ENCODE data around the gene CDH23.

Gene CDH23

DNA sequence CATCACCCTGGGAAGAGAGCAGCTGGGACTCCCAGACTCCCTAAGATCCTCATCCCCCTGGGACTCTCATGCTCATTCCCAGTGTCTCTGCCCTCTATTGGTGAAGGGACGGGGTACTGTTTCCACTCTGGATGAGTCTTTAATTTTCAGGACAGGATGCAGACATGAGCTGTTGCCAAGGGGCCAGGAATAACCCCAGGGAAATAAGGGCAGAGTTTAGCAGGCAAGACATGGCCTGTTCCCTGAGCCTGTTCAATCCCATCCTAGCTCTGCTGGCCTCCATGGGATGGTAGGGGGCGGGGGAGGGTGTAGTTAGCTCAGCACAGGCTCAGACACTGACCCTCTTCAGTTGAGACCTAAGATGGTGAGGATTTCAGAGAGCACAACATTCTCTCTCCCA lies 308.9 kb downstream of the CDH23 start:
- DNase-seq (ENCODE audit: low read depth, low spot score): no peak

DNA sequence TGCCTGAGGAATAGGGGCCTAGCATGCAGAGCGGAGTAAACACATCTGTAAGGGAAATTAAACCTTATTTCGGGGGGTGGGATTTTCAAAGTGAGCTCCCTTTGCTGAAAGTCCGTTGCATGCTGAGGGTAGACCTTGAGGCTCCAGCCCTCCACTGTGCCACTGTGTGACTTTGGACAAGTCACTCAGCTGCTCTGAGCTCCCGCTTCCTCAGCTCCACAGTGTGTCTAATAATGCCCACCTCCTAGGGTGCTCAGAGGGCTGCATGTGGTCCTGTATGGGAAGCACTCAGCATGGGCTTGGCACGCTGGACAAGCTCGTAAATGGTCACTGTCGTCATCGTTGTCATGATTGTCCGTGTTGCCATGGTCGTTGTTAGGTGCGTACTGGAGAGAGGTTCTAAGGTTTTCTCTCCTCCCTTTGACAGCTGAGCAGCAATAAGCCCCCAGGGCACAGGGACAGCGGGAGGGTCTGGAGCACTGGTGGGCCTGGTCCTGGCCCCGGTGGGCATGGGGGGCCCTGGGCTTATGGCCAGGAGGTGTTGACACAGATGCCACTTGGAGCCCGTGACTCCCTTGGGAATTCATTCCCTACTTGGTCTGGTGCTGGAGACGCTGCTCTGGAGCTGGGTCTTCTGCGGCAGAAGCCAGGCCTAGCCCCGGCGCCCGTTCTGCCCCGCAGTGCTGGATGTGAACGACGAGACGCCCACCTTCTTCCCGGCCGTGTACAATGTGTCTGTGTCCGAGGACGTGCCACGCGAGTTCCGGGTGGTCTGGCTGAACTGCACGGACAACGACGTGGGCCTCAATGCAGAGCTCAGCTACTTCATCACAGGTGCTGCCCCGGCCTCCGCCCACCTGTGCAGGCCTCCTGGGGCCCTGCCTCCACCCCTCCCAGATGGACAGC lies 309.7 kb downstream of the CDH23 start:
- DNase-seq (ENCODE audit: low read depth, low spot score): no peak

DNA sequence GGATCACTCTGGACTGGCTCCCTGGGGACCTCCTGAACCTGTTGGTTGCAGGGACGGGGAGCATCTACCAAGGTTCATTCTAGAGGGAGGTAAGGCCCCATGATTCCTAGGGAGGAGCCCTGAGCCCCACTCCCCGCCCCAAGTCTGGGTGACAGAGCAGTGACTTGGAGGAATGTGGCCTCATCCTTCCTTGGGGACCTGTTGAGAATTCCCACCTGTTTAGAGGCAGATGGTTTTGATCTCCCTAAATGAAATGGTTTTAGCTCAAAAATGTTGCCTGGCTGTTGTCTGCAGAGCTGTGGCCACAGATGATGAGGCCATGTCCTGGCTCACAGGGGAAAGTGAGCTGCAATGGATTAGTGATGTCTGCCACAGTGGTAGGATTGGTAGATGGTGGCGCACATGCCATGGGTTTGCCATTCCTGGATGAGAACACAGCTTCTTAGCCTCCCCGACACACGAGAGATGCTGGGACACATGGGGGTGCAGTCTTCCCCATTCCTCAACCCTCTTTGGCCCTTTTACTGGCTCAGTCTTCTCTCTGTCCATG lies 310.6 kb downstream of the CDH23 start:
- no peak for DNase-seq (ENCODE audit: low read depth, low spot score)

DNA sequence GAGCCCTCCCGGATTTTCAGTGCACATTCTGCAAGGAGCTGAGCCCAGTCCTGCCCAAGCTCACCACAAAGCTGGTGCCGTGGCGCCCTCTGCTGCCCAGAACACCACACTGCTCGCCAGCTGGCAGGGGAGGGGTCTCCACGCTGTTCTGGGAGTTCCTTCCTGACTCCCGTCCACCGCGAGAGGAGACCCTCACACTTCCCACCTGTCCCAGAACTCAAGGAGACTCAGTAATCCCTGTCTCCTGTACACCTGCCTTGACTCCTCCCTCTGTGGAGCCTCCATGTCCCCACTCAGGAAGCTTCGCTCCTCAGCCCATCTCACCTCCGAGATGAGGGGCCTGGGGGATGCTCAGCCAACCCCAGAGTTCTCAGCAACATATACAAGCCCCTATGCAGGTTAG lies 311.6 kb downstream of the CDH23 start:
- no peak for DNase-seq (ENCODE audit: low read depth, low spot score)

DNA sequence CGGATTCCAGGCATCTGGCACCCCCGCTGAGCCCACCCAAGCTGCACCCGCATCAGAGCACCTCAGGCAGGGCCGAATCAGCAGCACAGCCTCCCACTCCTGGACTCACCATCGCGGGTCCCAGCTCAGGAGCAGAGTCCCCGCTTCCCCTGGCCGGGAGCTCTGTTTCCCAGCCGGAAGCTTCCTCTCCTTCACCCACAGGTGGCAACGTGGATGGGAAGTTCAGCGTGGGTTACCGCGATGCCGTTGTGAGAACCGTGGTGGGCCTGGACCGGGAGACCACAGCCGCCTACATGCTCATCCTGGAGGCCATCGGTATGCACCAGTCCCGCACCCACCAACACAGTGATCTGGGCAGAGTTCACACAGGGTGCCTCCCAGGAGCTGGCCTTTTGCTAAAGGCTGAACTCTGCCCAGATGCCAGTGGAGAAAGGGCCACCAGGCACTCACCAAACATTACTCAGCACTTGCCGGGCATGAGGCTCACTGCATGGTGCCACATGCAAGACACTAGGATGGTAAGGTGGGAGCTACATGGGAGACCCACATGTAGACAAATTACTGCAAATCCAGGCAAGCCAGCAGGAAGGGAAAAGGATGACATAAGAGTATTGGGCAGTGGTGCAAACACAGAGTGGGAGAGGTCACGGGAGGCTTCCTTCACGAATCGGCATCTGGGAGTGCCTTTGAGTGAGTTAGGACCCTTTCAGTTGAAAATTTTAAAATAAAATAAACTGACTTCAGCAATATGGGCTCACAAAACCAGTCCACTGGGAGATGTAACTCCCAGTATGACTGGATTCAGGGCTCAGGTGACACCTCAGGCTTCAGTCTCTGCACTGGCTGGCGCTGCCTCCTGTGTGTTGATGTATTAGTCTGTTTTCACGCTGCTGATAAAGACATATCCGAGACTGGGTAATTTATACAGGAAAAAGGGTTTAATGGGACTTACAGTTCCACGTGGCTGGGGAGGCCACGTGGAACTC lies 312.5 kb downstream of the CDH23 start:
- no peak for DNase-seq (ENCODE audit: low read depth, low spot score)

DNA sequence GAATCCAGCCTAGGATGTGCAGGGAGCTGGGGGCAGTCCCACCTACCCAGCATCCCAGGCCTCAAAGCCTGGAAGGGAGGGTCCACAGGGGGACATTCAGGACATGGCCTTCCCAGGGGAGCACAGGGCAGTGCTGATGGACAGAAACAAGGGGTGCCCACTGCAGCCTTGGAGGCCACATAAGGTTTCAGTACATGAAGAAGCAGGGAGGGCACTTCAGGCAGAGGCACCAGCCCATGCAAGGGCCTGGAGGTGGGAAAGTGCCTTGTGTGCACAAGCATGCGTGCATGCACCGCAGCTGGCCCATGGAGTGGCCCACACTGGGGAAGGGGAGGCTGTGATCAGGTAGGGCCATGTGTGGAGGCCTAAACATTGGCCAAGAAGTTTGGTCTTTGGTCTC lies 313.8 kb downstream of the CDH23 start:
- no peak for DNase-seq (ENCODE audit: low read depth, low spot score)

DNA sequence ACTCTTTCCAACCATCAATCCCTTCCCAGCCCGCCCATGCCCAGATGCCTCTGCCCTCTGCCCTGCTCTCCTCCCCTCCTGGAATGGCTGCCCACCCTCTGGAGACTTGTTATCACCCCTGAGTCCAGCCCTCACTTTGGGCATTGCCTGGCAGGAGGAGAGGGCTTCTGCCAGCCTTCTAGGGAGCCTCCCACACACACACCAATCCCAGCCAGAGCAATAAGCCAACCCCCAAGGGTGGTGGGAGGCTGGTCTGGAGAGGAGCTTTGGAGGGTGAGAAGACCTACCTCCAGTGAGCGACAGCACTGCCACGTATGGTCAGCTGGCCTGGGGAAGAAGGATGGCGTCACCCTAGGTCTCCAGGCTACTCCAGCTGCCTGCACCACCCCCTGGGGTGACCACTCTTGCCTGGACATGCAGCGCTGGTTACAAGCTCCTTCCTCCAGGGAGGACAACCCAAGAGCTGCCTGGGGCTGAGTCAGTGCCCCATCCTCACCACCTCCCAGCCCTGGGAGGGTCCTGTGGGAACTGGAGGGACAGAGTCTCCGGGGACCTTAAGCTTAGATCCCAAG lies 314.4 kb downstream of the CDH23 start:
- no peak for DNase-seq (ENCODE audit: low read depth, low spot score)

DNA sequence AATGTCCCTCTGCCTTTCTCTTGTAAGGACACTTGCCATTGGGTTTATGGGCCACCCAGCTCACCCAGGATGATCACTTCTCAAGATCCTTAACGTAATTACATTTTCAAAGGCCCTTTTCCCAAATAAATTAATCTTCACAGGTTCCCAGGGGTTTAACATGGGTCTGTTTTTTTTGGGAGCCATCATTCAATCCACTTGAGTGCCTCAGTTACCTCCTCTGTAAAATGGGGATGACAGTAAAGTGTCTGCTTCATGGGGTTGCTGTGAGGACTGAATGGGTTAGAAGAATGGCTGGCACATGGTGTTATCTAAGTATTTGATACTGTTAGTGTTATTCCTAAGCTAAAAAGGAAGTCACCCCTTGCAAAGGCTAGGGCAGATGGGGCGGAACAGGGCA lies 315.4 kb downstream of the CDH23 start:
- DNase-seq (ENCODE audit: low read depth, low spot score): no peak

DNA sequence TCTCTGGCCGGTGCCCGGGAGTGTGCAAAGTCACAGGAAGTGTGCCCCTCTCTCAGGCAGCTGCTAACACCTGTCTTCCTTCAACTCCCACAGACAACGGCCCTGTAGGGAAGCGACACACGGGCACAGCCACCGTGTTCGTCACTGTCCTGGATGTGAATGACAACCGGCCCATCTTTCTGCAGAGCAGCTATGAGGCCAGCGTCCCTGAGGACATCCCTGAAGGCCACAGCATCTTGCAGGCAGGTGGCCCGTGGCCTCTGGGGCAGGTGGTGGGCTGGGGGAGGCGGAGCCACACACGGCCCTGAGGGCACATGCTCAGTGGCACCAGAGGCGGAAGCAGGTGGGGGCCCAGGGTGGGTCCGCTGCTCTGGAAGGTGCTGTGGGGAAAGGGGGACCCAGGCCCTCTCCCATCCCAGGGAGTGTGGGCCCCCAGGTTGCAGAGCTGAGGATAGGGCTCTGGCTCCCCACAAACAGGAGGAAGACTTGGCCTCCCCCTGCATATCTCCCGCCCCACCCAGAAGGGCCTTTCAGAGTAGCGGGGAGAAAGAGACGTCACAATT lies 315.9 kb downstream of the CDH23 start:
- no peak for DNase-seq (ENCODE audit: low read depth, low spot score)

DNA sequence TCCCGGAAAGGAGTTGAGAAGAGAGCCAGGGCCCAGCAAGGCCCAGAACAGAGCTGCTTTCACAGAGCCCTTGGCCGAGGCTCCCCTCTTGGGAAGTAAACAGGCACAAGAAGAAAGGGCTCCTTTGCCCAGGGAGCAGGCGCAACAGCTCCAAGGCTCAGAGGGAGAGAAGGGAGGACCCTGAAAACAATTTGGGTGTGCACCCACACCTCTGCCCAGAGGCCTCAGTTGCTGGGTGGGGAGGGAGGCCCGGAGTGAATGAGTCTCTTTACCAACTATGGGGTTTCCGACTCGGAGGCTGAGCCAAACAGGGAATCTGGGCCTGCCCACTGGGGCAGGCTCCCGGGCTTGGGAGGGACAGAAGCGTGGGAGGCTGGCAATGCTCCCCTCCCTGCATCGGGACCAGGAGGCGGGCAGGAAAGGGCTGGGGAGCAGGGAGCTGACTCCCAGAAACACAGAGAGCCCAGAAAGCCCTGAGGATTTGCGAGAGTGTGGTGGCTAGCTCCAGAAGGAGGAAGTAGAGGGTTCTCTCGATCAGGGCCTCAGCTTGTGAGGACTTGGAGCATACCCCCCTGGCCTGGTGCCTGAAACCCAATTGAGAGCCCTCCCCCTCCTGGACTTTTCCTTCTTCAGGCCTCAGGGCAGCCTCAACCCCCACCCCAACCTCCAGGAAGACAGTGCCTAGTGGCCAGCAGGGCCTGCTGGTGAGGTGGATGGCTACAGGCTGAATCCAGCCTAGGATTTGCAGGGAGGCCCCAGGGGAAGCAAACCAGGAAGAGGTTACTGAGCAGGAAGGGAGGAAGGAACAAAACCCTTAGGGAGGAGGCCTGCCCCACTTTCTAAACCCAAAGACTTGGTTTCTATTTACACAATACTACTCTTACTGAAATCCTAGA lies 316.7 kb downstream of the CDH23 start:
- DNase-seq (ENCODE audit: low read depth, low spot score): no peak

DNA sequence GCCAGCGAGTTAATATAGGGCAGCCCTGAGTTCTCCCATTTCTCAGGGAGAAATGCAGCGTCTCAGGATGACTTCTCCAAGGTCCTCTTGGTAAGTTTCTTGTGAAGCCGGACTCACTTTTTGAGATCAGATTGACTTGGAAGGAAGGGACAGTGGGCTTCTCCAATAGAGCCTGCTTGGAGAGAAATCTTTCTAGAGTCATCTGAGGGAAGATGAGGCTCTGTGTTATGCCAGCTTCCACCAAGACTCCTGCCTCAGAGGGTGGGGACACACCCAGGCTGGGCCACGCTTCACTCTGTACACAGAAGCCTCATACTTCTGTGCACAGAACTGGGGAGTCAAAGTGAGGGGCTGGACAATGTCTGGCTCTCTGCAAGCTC lies 317.3 kb downstream of the CDH23 start:
- no peak for DNase-seq (ENCODE audit: low read depth, low spot score)

DNA sequence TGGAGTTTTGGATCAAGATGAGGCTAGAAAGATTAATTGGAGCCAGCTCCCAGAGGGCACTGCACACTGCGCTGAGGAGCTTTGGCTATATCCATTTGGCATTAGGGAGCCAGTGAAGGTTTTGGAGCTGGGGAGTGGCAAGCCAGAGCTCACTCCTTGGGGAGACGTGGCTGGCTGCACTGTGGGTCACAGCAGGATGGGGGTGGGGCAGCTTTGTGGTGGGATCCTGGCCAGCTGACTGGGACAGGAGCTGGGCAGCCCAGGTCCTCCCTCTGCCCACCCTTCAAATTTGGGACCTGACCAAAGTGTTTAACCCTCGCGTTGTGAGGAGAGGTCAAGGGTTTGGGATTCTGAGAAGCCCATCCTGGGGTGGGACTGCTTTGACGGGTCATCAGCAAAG lies 317.9 kb downstream of the CDH23 start:
- DNase-seq (ENCODE audit: low read depth, low spot score): no peak

DNA sequence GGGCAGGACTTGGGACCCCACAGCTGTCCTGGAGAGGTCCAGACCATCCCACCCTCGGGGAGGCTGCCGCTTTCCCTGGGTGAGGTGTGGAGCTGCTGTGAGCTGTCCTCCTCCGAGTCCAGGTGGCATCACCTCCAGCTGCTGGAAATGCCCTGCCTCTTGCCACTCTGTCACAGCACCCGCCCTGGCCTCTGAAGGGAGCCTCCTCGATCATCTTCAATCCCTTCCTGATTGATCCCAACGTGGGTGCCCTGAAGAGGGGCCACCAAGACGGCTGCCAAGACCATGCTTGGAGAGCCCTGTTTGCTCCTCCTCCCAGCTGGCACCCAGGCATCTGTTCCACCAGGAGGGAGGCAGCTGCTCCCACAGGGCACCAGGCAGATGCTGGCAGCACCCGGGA lies 318.3 kb downstream of the CDH23 start:
- no peak for DNase-seq (ENCODE audit: low read depth, low spot score)

DNA sequence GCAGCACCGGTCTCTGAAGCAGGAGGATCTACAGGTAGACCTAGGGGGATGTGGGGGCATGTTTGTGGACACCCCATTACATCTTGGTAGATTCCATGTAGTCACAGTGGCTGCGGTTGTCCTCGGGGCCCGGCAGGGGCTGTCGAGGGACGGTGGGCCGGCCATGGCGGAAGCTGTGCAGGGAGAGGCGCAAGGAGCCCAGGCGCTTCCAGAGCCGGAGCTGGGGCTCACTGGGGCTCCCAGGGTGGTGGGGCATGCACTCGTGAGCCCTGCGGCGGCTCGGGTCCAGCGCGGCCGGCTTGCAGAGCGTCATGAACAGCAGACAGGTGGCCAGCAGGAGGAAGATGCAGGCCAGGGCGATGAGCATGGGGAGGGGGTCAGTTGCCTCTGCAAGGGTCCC lies 319.1 kb downstream of the CDH23 start:
- DNase-seq (ENCODE audit: low read depth, low spot score): no peak

DNA sequence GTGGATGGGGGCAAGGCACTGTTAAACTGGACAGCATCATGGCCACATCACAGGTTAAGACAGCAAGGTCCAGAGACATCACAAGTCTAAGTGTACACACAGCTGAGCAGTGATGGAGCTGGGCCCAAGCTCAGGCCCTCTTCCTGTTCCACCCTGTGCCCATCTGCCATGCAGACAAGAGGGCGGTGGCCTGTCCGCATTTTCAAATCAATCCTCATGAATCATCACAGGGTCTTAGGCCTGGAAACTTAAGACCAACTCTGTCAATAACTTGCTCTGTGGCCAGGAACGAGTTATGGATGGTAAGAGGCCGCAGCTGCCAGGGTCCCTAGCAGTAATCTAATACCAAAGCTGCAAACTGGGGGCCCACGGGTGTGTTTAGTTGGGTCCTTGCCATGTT lies 319.7 kb downstream of the CDH23 start:
- no peak for DNase-seq (ENCODE audit: low read depth, low spot score)

DNA sequence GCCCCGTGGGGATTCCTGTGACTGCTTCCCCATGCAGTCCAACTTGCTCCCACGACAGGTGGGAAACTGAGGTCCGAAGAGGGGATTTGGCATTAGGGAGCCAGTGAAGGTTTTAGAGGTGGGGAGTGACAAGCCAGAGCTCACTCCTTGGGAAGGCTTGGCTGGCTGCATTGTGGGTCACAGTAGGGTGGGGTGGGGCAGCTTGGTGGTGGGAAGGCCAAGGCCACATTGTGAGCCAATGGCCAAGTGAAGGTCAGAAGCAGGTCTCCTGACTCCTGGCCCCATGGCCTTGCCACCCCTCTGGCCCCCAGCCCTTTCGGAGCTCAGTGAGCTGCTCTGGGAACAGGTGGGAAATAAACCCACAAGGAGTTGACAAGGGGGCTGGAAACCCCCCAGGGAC lies 320.3 kb downstream of the CDH23 start:
- no peak for DNase-seq (ENCODE audit: low read depth, low spot score)

DNA sequence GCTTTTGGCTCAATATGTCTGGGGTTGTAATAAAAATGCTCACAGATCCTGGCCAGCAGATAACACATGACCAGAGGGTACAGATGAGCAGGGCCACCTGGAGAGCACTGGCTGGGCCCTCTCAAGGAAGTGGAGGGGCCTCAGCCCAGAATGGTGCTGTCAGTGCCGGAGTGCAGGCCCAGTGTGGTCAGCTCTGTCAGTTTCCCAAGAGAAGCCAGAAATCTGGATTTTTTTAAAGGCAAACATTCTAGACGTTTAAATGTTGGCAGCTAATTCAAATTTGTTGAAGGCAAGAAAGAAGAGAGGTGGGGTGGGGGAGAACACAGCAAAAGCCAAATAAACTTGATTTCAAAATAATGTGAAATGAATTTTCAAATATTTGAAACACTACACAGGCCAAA lies 320.8 kb downstream of the CDH23 start:
- no peak for DNase-seq (ENCODE audit: low read depth, low spot score)

DNA sequence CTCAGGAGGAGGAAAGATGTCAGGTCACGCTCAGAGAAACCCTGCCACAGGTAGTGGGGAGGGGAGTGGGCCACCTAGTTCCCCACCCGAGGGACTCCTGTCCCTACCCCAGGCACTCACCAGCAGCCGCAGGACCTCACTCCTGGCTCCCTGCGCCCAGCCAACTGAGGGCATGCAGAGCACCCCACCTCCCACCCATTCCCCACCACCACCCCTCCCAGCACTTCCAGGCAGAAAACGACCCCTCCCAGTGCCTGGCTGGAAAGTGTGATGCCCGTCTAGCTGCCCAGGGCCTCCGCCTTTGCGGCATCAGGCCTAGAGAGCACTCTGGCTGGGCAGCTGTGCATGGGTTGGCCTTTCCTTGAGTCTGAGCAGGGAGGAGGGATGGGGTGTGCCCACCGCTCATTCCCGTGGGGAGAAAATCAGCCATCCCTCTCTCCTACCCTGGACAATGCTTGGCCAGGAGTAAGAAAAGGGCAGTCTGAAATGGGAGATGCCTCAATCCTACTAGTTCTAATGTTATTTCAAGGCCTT lies 321.5 kb downstream of the CDH23 start:
- DNase-seq (ENCODE audit: low read depth, low spot score): no peak

DNA sequence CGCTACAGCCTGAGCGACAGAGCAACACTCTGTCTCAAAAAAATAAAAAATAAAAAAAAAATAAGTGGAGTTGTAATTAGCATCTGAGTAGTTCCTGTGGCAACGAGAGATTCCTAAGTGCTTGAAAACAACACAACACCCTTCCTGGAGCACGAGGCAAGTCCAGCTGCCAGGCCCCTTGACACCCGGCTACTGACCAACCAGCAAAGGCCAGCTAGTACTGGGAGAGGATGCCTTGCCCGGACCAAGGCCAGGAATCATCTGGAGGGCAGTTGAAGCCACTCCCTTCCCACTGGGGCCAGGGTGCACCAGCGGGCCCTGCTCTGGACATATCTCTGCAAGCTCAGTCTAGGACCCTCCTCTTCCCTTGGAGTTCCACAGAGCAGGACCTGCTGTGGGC lies 322.3 kb downstream of the CDH23 start:
- DNase-seq (ENCODE audit: low read depth, low spot score): no peak

DNA sequence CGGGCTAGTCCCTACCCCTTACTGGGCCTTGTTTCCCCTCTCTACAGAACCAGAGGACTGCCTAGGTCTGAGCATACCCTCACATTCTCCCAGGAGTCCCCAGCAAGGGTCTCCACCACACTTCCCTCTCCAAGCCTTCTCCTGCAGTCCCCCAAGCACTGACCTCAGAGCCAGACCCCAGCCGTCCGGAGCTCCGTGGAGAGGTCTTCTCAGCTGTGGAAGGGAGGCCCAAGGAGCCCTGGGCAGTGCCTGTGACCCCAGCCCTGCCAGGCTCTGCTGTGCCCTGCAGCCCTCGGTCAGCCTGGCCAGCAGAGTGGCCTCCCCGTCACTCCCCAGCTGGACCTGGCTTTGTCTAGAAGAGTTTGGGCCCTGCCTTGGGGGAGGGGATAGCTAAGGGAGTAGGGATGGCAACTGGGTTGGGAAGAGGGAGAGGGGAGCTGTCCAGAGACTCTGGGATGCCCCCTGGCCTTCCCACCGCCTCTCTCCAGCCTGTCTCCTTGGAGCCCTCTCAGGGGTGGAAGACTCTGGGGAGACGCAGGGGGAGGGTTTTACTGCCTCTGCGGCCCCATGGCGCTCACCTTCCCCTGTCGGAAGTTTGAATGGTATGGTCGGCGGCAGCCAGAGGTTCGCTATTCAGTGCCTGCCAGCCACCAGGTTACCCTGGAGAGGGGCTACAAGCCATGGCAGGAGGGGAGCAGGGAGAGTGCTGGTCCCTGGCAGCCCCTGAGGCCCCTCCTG lies 322.9 kb downstream of the CDH23 start, which contains the start of gene C10orf105:
C10orf105 (minus strand) TSS at position 315 of the 738 bp plus-strand sequence. CDS start 3,441 bp downstream, outside the sequence.
- DNase-seq (ENCODE audit: low read depth, low spot score): no peak

All from activated CD4-positive, CD25-positive, alpha-beta regulatory T cell treated with anti-CD3 and anti-CD28 coated beads, Interleukin-2, amount 50 U/mL, for 16 hours (primary cell).